WTC11 (cell line): ENCODE measurements around the gene CRADD.

ENCODE experiments used
- ATF1 ChIP-seq: sonication (generic); formaldehyde crosslinking; IDR thresholded peaks from 2 replicates; pipeline ENCODE4 v1.8.1; 2023; ENCODE audit warnings: mild to moderate bottlenecking, moderate library complexity, missing genetic modification reagents
- E2F1 ChIP-seq: sonication (generic); formaldehyde crosslinking; IDR thresholded peaks from 2 replicates; pipeline ENCODE4 v1.8.0; 2022; ENCODE audit warnings: mild to moderate bottlenecking, missing genetic modification reagents
- ESRRA ChIP-seq: sonication (generic); formaldehyde crosslinking; IDR thresholded peaks from 2 replicates; pipeline ENCODE4 v1.8.1; 2022; ENCODE audit warnings: mild to moderate bottlenecking, missing genetic modification reagents, borderline replicate concordance
- GRHL2 ChIP-seq: fragments of 250-450 bp; sonication (Bioruptor Pico); IDR thresholded peaks from 2 replicates; pipeline ENCODE4 v1.8.0; 2022; ENCODE audit warnings: mild to moderate bottlenecking, moderate library complexity; ENCODE audit not compliant: insufficient replicate concordance, severe bottlenecking
- GTF2I ChIP-seq: fragments of 250-450 bp; sonication (Bioruptor Pico); conservative IDR thresholded peaks from 2 replicates; pipeline ENCODE4 v1.4.0; 2021; ENCODE audit warnings: mild to moderate bottlenecking
- MLX ChIP-seq: sonication (generic); formaldehyde crosslinking; IDR thresholded peaks from 2 replicates; pipeline ENCODE4 v1.8.1; 2023; ENCODE audit warnings: mild to moderate bottlenecking, missing genetic modification reagents, moderate library complexity
- TF ChIP-seq, protein P1 (sequence below): fragments of 200-600 bp; IDR thresholded peaks from 2 replicates; pipeline ENCODE4 v1.8.0; 2022; ENCODE audit warnings: antibody characterized with exemption
- TF ChIP-seq, protein P2 (sequence below): sonication (generic); formaldehyde crosslinking; IDR thresholded peaks from 2 replicates; pipeline ENCODE4 v1.8.1; 2022; ENCODE audit warnings: low read depth, missing genetic modification reagents, borderline replicate concordance
- TF ChIP-seq, protein P3 (sequence below): sonication (generic); formaldehyde crosslinking; IDR thresholded peaks from 2 replicates; pipeline ENCODE4 v1.8.0; 2022; ENCODE audit warnings: mild to moderate bottlenecking, missing genetic modification reagents

DNA sequence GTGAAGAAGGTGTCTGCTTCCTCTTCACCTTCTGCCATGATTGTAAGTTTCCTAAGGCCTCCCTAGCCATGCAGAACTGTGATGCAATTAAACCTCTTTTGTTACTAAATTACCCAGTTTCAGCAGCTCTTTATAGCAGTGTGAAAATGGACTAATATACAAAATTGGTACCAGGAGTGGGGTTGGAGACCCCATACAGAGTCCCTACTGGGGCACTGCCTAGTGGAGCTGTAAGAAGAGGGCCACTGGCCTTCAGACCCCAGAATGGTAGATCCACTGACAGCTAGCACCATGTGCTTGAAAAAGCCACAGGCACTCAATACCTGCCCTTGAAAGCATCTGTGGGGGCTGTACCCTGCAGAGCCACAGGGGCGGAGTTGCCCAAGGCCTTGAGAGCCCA is 44.8 kb upstream of the CRADD start:
- TF ChIP-seq, protein P1, sequence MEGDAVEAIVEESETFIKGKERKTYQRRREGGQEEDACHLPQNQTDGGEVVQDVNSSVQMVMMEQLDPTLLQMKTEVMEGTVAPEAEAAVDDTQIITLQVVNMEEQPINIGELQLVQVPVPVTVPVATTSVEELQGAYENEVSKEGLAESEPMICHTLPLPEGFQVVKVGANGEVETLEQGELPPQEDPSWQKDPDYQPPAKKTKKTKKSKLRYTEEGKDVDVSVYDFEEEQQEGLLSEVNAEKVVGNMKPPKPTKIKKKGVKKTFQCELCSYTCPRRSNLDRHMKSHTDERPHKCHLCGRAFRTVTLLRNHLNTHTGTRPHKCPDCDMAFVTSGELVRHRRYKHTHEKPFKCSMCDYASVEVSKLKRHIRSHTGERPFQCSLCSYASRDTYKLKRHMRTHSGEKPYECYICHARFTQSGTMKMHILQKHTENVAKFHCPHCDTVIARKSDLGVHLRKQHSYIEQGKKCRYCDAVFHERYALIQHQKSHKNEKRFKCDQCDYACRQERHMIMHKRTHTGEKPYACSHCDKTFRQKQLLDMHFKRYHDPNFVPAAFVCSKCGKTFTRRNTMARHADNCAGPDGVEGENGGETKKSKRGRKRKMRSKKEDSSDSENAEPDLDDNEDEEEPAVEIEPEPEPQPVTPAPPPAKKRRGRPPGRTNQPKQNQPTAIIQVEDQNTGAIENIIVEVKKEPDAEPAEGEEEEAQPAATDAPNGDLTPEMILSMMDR: no peak
- TF ChIP-seq, protein P2, sequence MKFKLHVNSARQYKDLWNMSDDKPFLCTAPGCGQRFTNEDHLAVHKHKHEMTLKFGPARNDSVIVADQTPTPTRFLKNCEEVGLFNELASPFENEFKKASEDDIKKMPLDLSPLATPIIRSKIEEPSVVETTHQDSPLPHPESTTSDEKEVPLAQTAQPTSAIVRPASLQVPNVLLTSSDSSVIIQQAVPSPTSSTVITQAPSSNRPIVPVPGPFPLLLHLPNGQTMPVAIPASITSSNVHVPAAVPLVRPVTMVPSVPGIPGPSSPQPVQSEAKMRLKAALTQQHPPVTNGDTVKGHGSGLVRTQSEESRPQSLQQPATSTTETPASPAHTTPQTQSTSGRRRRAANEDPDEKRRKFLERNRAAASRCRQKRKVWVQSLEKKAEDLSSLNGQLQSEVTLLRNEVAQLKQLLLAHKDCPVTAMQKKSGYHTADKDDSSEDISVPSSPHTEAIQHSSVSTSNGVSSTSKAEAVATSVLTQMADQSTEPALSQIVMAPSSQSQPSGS (CRISPR knock-in tag): no peak
- TF ChIP-seq ESRRA: no peak
- no peak for TF ChIP-seq GRHL2 (CRISPR knock-in tag)
- TF ChIP-seq, protein P3, sequence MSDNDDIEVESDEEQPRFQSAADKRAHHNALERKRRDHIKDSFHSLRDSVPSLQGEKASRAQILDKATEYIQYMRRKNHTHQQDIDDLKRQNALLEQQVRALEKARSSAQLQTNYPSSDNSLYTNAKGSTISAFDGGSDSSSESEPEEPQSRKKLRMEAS: no peak
- no peak for TF ChIP-seq ATF1
- TF ChIP-seq E2F1 (CRISPR knock-in tag): no peak
- TF ChIP-seq MLX (CRISPR knock-in tag): no peak
- TF ChIP-seq GTF2I (CRISPR knock-in tag): no peak
